ENCODE measurements around the gene NSRP1. TPM values are rescaled to one million over a fixed set of nuclear protein-coding genes. Genes with fewer than 3 reads are reported as not detected.
"Not testable (repeated sequence)": the region's sequence is repeated elsewhere in the genome, so short reads cannot be mapped to it uniquely, and the experiment has no call there.

The NSRP1 gene
- total RNA-seq, 1 donor: 12.7 TPM

DNA sequence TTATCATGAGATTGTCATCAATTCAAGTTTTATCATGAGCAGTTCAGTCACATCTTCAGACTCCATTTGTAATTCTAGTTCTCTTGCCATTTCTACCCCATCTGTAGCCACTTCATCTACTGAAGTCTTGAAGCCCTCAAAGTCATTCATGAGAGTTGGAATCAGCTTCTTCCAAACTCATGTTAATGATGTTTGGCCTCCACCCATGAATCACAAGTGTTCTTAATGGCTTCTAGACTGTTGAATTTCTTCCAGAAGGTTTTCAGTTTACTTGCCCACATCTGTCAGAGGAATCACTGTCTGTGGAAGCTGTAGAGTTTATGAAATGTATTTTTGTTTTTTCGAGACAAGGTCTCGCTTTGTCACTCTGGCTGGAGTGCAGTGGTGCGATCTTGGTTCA lies 16.0 kb downstream of the NSRP1 start:
- TF ChIP-seq, protein P1, sequence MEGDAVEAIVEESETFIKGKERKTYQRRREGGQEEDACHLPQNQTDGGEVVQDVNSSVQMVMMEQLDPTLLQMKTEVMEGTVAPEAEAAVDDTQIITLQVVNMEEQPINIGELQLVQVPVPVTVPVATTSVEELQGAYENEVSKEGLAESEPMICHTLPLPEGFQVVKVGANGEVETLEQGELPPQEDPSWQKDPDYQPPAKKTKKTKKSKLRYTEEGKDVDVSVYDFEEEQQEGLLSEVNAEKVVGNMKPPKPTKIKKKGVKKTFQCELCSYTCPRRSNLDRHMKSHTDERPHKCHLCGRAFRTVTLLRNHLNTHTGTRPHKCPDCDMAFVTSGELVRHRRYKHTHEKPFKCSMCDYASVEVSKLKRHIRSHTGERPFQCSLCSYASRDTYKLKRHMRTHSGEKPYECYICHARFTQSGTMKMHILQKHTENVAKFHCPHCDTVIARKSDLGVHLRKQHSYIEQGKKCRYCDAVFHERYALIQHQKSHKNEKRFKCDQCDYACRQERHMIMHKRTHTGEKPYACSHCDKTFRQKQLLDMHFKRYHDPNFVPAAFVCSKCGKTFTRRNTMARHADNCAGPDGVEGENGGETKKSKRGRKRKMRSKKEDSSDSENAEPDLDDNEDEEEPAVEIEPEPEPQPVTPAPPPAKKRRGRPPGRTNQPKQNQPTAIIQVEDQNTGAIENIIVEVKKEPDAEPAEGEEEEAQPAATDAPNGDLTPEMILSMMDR (IDR thresholded peaks at IDR 0.05; ENCODE audit: extremely low read depth, low read depth, low read length): no peak
- no peak overlapping the region for H3K4me3 ChIP-seq (ENCODE audit: insufficient read depth, low read length)

DNA sequence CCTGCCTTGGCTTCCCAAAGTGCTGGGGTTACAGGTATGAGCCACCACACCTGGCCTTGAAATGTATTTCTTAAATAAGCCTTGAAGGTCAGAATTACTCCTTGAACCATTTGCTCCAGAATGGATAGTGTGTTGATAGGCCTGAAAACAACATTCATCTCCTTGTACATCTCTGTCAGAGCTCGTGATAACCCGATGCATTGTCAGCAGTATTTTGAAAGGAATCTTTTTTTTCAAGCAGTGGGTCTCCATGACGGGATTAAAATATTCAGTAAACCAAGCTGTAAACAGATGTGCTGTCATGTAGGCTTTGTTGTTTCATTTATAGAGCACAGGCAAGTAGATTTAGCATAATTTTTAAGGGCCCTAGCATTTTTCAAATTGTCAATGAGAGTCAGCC lies 16.6 kb downstream of the NSRP1 start:
- Histone ChIP-seq H3K4me1 (ENCODE audit: insufficient read depth, low read length) (no peaks in the 10 kb centered on the region), H3K27ac (ENCODE audit: low read depth, low read length) (no peak overlapping the region), H3K9me3 (ENCODE audit: low read depth, low read length) (no peaks in the 10 kb centered on the region), H3K79me2 (ENCODE audit: insufficient read depth, low read length) (peaks cover 92% of the 10 kb centered on the region), H3K4me2 (ENCODE audit: insufficient read depth, low read length) (no peak overlapping the region), H3K4me3 (ENCODE audit: insufficient read depth, low read length) (no peak overlapping the region), H3K27me3 (ENCODE audit: insufficient read depth, low read length) (no peaks in the 10 kb centered on the region), H4K20me1 (ENCODE audit: insufficient read depth, low read length) (peaks cover 10% of the 10 kb centered on the region), H3K36me3 (ENCODE audit: insufficient read depth, low read length) (peaks cover 64% of the 10 kb centered on the region), H2AFZ (ENCODE audit: low read length) (no peak overlapping the region)
- TF ChIP-seq, protein P1 (IDR thresholded peaks at IDR 0.05; ENCODE audit: extremely low read depth, low read depth, low read length): no peak
- no peak for DNase-seq (ENCODE audit: insufficient read length, low spot score, missing footprints)

More for the DNA sequence above, 16.0 kb downstream of the NSRP1 start:
- DNase-seq (ENCODE audit: insufficient read length, low spot score, missing footprints): no peak
- no peaks in the 10 kb centered on the region for H3K9me3 ChIP-seq (ENCODE audit: low read depth, low read length)
- no peak overlapping the region for H2AFZ ChIP-seq (ENCODE audit: low read length)
- H3K36me3 ChIP-seq (ENCODE audit: insufficient read depth, low read length): peaks cover 64% of the 10 kb centered on the region
- H3K27ac ChIP-seq (ENCODE audit: low read depth, low read length): no peak overlapping the region
- H3K79me2 ChIP-seq (ENCODE audit: insufficient read depth, low read length): peaks cover 89% of the 10 kb centered on the region
- peaks cover 7% of the 10 kb centered on the region for H4K20me1 ChIP-seq (ENCODE audit: insufficient read depth, low read length)
- no peak overlapping the region for H3K4me2 ChIP-seq (ENCODE audit: insufficient read depth, low read length)
- H3K4me1 ChIP-seq (ENCODE audit: insufficient read depth, low read length): no peaks in the 10 kb centered on the region
- no peaks in the 10 kb centered on the region for H3K27me3 ChIP-seq (ENCODE audit: insufficient read depth, low read length)

DNA sequence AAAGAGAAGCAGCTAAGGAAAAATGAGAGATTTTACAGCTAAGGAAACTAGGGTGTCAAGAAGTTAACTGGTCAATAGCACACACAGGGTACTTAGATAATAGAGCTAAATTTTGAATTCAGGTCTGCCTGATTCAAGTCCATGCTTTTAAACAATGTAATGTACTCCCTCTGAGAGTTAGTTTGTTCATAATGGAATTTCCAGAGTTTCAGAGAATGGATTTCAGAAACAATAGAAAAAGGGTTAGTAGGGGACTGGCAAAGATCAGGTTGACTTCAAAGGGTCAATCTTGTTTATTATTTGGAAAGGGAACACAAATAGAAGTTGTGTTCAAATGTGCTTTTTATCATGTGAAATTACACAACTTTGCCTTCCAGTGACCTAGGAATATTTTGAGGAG lies 17.9 kb downstream of the NSRP1 start:
- Histone ChIP-seq H3K9me3 (ENCODE audit: low read depth, low read length) (no peaks in the 10 kb centered on the region), H3K79me2 (ENCODE audit: insufficient read depth, low read length) (peaks cover 91% of the 10 kb centered on the region), H2AFZ (ENCODE audit: low read length) (no peak overlapping the region), H4K20me1 (ENCODE audit: insufficient read depth, low read length) (peaks cover 15% of the 10 kb centered on the region), H3K27ac (ENCODE audit: low read depth, low read length) (no peak overlapping the region), H3K4me3 (ENCODE audit: insufficient read depth, low read length) (no peak overlapping the region), H3K27me3 (ENCODE audit: insufficient read depth, low read length) (no peaks in the 10 kb centered on the region), H3K4me1 (ENCODE audit: insufficient read depth, low read length) (no peaks in the 10 kb centered on the region), H3K4me2 (ENCODE audit: insufficient read depth, low read length) (no peak overlapping the region), H3K36me3 (ENCODE audit: insufficient read depth, low read length) (peaks cover 59% of the 10 kb centered on the region)
- DNase-seq (ENCODE audit: insufficient read length, low spot score, missing footprints): no peak
- TF ChIP-seq, protein P1 (IDR thresholded peaks at IDR 0.05; ENCODE audit: extremely low read depth, low read depth, low read length): no peak

DNA sequence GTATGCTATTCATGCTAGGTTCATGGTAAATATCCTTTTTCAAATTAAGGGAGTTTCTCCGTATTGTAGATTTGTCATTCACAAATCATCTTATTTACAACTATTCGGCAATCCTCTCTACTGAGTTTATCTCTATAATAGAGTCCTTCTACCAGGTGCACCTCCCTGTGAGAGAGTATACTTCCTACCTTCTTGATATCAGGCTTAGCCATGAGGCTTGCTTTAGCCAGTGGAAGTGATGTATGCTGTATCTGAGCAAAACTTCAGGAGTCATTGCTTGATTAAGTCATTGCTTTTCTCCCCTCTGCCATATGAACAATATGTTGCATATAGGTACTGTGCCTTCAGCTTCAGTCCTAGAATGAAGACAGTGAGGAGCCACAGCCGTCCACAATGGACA lies 20.5 kb downstream of the NSRP1 start:
- Histone ChIP-seq H3K9me3 (ENCODE audit: low read depth, low read length) (no peaks in the 10 kb centered on the region), H4K20me1 (ENCODE audit: insufficient read depth, low read length) (peaks cover 18% of the 10 kb centered on the region), H3K4me1 (ENCODE audit: insufficient read depth, low read length) (no peaks in the 10 kb centered on the region), H2AFZ (ENCODE audit: low read length) (no peak overlapping the region), H3K36me3 (ENCODE audit: insufficient read depth, low read length) (peaks cover 46% of the 10 kb centered on the region), H3K4me3 (ENCODE audit: insufficient read depth, low read length) (no peak overlapping the region), H3K27me3 (ENCODE audit: insufficient read depth, low read length) (no peaks in the 10 kb centered on the region), H3K79me2 (ENCODE audit: insufficient read depth, low read length) (peaks cover 93% of the 10 kb centered on the region), H3K27ac (ENCODE audit: low read depth, low read length) (no peak overlapping the region), H3K4me2 (ENCODE audit: insufficient read depth, low read length) (no peak overlapping the region)
- TF ChIP-seq, protein P1 (IDR thresholded peaks at IDR 0.05; ENCODE audit: extremely low read depth, low read depth, low read length): no peak
- DNase-seq (ENCODE audit: insufficient read length, low spot score, missing footprints): no peak

DNA sequence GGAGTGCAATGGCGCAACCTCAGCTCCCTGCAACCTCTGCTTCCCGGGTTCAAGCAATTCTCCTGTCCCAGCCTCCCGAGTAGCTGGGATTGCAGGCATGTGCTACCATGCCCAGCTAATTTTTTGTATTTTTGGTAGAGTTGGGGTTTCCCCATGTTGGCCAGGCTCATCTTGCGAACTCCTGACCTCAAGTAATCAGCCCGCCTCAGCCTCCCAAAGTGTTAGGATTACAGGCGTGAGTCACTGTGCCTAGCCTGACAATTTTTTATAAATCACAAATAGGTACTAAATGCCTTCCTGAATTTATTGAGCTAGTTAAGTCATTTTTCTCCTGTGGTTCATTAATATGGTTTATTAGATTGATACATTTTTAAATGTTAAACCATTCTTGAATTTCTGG lies 31.2 kb downstream of the NSRP1 start:
- not testable (repeated sequence) for H3K27ac ChIP-seq (ENCODE audit: low read depth, low read length); H3K4me2 ChIP-seq (ENCODE audit: insufficient read depth, low read length); H3K9me3 ChIP-seq (ENCODE audit: low read depth, low read length); H3K27me3 ChIP-seq (ENCODE audit: insufficient read depth, low read length); H3K4me3 ChIP-seq (ENCODE audit: insufficient read depth, low read length); H3K4me1 ChIP-seq (ENCODE audit: insufficient read depth, low read length); H2AFZ ChIP-seq (ENCODE audit: low read length); DNase-seq (ENCODE audit: insufficient read length, low spot score, missing footprints)
- Histone ChIP-seq H3K79me2 (ENCODE audit: insufficient read depth, low read length) (peaks cover 88% of the 10 kb centered on the region), H3K36me3 (ENCODE audit: insufficient read depth, low read length) (peaks cover 13% of the 10 kb centered on the region), H4K20me1 (ENCODE audit: insufficient read depth, low read length) (peaks cover 33% of the 10 kb centered on the region)
